Measurements from ENCODE around the gene FNDC3B. TPM values are rescaled to one million over a fixed set of nuclear protein-coding genes. Genes with fewer than 3 reads are reported as not detected.

Gene FNDC3B
- total and polyA plus RNA-seq, 2 of the 8 experiments (the other 6 are each of a cell fraction or from before 2014, with no cell fraction given) = 14.1 to 44.4 TPM

DNA sequence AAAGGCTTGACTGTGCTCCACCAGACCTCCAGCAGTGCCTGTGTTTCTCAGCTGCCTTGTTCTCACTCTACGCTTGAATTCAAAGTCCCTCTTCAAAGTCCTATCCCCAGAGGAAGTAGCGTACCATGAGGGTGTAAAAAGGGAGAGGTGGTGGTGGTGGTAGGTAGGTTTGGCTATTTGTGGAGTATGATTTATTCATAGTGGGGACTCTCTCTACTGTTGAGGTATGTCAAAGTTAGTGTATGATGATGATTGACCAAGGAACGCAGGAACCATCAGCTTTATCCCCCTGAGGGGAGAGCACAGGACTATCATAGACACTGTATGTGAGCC is 271.0 kb downstream of the FNDC3B start:
- Histone ChIP-seq H2BK12ac (ENCODE audit: low read depth, low read length) (no peak overlapping the region), H3K23me2 (ENCODE audit: low read depth, low read length) (no peaks in the 10 kb centered on the region), H4K5ac (ENCODE audit: insufficient read length, low read depth, low read length) (no peak overlapping the region), H3K4me3 (ENCODE audit: extremely low read depth in 1 of 4, insufficient read depth in 2 of 4, low read depth in 3 of 4, low read length in 4 of 4) (no peak overlapping the region), H3K79me1 (ENCODE audit: low read depth, low read length) (no peaks in the 10 kb centered on the region; the same call in 1 of the 2 replicates), H3K4ac (replicated peaks; ENCODE audit: insufficient read length, low read depth, low read length) (no peak overlapping the region), H2BK120ac (replicated peaks; ENCODE audit: low read depth, low read length) (no peak overlapping the region), H2BK5ac (ENCODE audit: low read depth, low read length) (no peak overlapping the region), H3K27ac (ENCODE audit: low read depth, low read length) (no peak overlapping the region), H2AFZ (ENCODE audit: low read length) (no peak overlapping the region), H4K91ac (replicated peaks; ENCODE audit: insufficient read length, low read length) (no peak overlapping the region), H4K8ac (ENCODE audit: extremely low read depth, insufficient read depth, low read length) (no peak overlapping the region), H3K36me3 (ENCODE audit: control insufficient read depth in 2 of 4, insufficient read depth in 4 of 4, low read length in 3 of 4) (peaks cover 2 to 36% (median 12%) of the 10 kb centered on the region in 4 experiments; a peak in 6 of 8 replicates), H4K20me1 (replicated peaks in 1 of 2; ENCODE audit: control insufficient read depth in 1 of 2, insufficient read depth in 2 of 2, low read length in 2 of 2) (no peaks in the 10 kb centered on the region), H2BK15ac (ENCODE audit: low read length) (no peak overlapping the region), H2AK5ac (ENCODE audit: low read depth, low read length) (no peak overlapping the region), H3K14ac (ENCODE audit: insufficient read length) (no peak overlapping the region), H3K4me2 (ENCODE audit: insufficient read depth in 1 of 2, low read depth in 2 of 2, low read length in 2 of 2) (no peak overlapping the region), H3K23ac (ENCODE audit: insufficient read length) (no peak overlapping the region), H3K56ac (replicated peaks; ENCODE audit: insufficient read length, low read depth, low read length) (no peak overlapping the region), H3K18ac (ENCODE audit: extremely low read depth, low read length) (no peak overlapping the region), H3K9me3 (ENCODE audit: insufficient read depth in 2 of 2, low read depth in 1 of 2, low read length in 1 of 2) (no peaks in the 10 kb centered on the region), H3K9ac (replicated peaks in 1 of 4; ENCODE audit: extremely low read depth in 1 of 4, low read depth in 3 of 4, low read length in 3 of 4) (no peak overlapping the region), H3K4me1 (replicated peaks in 1 of 4; ENCODE audit: control insufficient read depth in 3 of 4, insufficient read depth in 4 of 4, low read length in 3 of 4) (peaks cover 0 to 7% (median 1%) of the 10 kb centered on the region in 4 experiments; a peak in 2 of 7 replicates), H2BK20ac (ENCODE audit: low read length) (no peak overlapping the region), H3K27me3 (replicated peaks in 1 of 4; ENCODE audit: control insufficient read depth in 3 of 4, extremely low read depth in 1 of 4, insufficient read depth in 3 of 4, low read length in 3 of 4) (no peaks in the 10 kb centered on the region), H3K79me2 (ENCODE audit: control insufficient read depth in 1 of 2, insufficient read depth in 2 of 2, low read length in 2 of 2) (no peaks in the 10 kb centered on the region)
- DNase-seq (ENCODE audit: low read depth in 1 of 2, low spot score in 2 of 2) (no peak), FAIRE-seq (no peak)
- ChIA-PET CTCF (ENCODE audit: partially characterized antibody) (interaction anchor here (0.7 to 1.7 kb wide), 7 partner anchors 14 to 906 kb away, joined by 3 to 5 read pairs (median 3); partner anchors contain the start of gene FNDC3B), POLR2A (ENCODE audit: partially characterized antibody) (no interaction called here)
- no peak for TF ChIP-seq HDAC2 (IDR thresholded peaks at IDR 0.05; ENCODE audit: borderline replicate concordance in 1 of 2, low read depth in 2 of 2, low read length in 2 of 2)
- TF ChIP-seq MAFK (IDR thresholded peaks at IDR 0.05; ENCODE audit: low read depth, low read length) = no peak
- TF ChIP-seq CHD1 (IDR thresholded peaks at IDR 0.05; ENCODE audit: low read depth, low read length) = no peak
- TF ChIP-seq RNF2 (IDR thresholded peaks at IDR 0.05; ENCODE audit: borderline replicate concordance, low read depth, low read length, missing control alignments, poor library complexity, severe bottlenecking) = no peak
- no peak for TF ChIP-seq EZH2 (IDR thresholded peaks at IDR 0.05; ENCODE audit: low read depth, low read length, severe bottlenecking)
- 87% methylated on average over 3 of the region's 3 CpGs; no CpG with 5 or more reads in 1 of the 2 experiments for WGBS, 2 experiments (ENCODE audit: extremely low coverage in 1 of 2, insufficient coverage in 1 of 2, insufficient read length in 1 of 2, insufficient replicate concordance in 2 of 2, low coverage in 1 of 2, low lambda C conversion rate in 2 of 2, missing lambda C conversion rate in 1 of 2)
